ENCODE results near the gene SVOP.

DNA sequence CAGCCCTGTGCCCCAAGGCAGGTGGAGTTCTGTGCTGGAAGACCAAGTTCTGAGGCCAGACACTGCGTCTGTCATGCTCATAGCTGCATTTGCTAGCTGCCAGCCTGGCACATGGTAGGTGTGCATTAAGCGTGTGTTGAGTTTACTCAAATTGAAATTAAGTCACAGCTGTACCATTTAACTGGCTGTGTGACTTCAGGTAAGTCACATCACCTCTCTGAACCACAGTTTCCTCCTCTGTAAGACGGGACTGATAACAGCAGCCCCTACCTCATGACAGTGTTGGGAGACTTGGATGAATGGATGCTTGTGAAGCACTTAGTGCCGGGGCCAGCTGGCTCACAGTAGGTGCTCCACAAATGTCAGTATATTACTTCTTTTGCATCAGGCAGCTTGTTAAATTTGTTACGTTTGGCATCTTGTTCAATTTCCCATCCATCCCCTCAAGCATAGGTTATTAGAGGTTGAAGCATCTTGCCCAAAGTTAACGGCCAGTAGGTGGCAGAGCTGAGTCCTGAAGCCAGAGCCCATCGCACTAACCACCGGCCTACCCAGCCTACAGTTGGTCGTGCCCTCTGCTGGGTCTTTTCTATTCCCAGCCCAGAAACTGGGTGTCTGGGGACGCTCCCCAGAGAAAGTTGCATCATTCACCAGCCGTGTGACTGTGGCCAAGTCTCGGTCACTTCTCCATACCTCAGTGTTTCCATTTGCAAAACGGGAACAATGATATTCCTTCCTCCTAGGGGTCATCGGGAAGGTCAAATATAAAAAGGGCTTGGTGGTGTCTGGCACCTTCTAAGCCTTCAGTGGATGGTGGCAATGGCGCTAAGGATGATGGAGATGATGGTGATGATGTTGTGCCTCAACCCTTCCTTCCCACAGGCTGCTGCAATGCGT is 136.5 kb downstream of the SVOP start:
- TF ChIP-seq CBX5 (IDR thresholded peaks at IDR 0.05; ENCODE audit: low read depth, low read length), result no peak
- TF ChIP-seq, protein P1, sequence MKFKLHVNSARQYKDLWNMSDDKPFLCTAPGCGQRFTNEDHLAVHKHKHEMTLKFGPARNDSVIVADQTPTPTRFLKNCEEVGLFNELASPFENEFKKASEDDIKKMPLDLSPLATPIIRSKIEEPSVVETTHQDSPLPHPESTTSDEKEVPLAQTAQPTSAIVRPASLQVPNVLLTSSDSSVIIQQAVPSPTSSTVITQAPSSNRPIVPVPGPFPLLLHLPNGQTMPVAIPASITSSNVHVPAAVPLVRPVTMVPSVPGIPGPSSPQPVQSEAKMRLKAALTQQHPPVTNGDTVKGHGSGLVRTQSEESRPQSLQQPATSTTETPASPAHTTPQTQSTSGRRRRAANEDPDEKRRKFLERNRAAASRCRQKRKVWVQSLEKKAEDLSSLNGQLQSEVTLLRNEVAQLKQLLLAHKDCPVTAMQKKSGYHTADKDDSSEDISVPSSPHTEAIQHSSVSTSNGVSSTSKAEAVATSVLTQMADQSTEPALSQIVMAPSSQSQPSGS (IDR thresholded peaks at IDR 0.05; ENCODE audit: low read length), result no peak
- TF ChIP-seq, protein P2, sequence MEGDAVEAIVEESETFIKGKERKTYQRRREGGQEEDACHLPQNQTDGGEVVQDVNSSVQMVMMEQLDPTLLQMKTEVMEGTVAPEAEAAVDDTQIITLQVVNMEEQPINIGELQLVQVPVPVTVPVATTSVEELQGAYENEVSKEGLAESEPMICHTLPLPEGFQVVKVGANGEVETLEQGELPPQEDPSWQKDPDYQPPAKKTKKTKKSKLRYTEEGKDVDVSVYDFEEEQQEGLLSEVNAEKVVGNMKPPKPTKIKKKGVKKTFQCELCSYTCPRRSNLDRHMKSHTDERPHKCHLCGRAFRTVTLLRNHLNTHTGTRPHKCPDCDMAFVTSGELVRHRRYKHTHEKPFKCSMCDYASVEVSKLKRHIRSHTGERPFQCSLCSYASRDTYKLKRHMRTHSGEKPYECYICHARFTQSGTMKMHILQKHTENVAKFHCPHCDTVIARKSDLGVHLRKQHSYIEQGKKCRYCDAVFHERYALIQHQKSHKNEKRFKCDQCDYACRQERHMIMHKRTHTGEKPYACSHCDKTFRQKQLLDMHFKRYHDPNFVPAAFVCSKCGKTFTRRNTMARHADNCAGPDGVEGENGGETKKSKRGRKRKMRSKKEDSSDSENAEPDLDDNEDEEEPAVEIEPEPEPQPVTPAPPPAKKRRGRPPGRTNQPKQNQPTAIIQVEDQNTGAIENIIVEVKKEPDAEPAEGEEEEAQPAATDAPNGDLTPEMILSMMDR (IDR thresholded peaks at IDR 0.05; ENCODE audit: control extremely low read depth in 1 of 3, insufficient read depth in 1 of 3, low read depth in 1 of 3, low read length in 3 of 3), result peak; percentile 73 to 84 (median 77)
- TF ChIP-seq SUZ12 (IDR thresholded peaks at IDR 0.05; ENCODE audit: low read length), result no peak
- no peak for TF ChIP-seq EP300 (IDR thresholded peaks at IDR 0.05; ENCODE audit: borderline replicate concordance in 1 of 2, low read depth in 2 of 2, low read length in 2 of 2)
- no peak for TF ChIP-seq ZNF274 (IDR thresholded peaks at IDR 0.05; ENCODE audit: borderline replicate concordance, extremely low read depth, low read length)
- peak; percentile 55 to 73 for TF ChIP-seq RAD21 (IDR thresholded peaks at IDR 0.05 in 1 of 2, conservative IDR thresholded peaks at IDR 0.05 in 1 of 2; ENCODE audit: low read depth in 2 of 2, low read length in 2 of 2)
- no peak for TF ChIP-seq CEBPB (IDR thresholded peaks at IDR 0.05; ENCODE audit: low read depth, low read length)
- no peak for TF ChIP-seq POLR2AphosphoS5 (IDR thresholded peaks at IDR 0.05; ENCODE audit: low read depth, low read length)
- no peak for TF ChIP-seq CREB1 (IDR thresholded peaks at IDR 0.05)
